SK-N-MC (cell line): ENCODE measurements around the gene LGR4.
A peak's percentile ranks its signal among the peaks of the same experiment; 100 is the strongest.
"Not testable (repeated sequence)": the region's sequence is repeated elsewhere in the genome, so short reads cannot be mapped to it uniquely, and the experiment has no call there.

Experiments
- DNase-seq: peaks from one replicate; pipeline ENCODE4 v3.0.0-alpha.2; 2011; ENCODE audit warnings: low read depth, low spot score
- H3K27ac ChIP-seq: fragments of 200-600 bp; sonication (generic); 2 replicates; pipeline ENCODE4 v1.5.1; 2016; ENCODE audit warnings: mixed run types
- H3K36me3 ChIP-seq: fragments of 200-600 bp; sonication (generic); 2 replicates; pipeline ENCODE4 v1.6.1; 2017; ENCODE audit warnings: antibody characterized with exemption, low read length, mixed read lengths; ENCODE audit not compliant: insufficient read depth
- H3K4me3 ChIP-seq: fragments of 200-600 bp; sonication (generic); 2 replicates; pipeline ENCODE4 v1.5.1; 2016
- H3K9ac ChIP-seq: fragments of 200-600 bp; sonication (generic); 2 replicates; pipeline ENCODE4 v1.8.0; 2017; ENCODE audit warnings: mixed run types, mixed read lengths; ENCODE audit not compliant: insufficient read length
- H3K9me3 ChIP-seq: fragments of 200-600 bp; sonication (generic); 2 replicates; pipeline ENCODE4 v1.6.1; 2017; ENCODE audit warnings: low read depth, mild to moderate bottlenecking, antibody characterized with exemption, low read length, moderate library complexity, mixed read lengths
- EZH2 ChIP-seq: fragments of 200-600 bp; sonication (generic); IDR thresholded peaks from one replicate; pipeline ENCODE4 v1.6.1; 2017; ENCODE audit warnings: antibody characterized with exemption
- FOXP2 ChIP-seq: optimal IDR thresholded peaks from 2 replicates; pipeline ENCODE3; 2011; ENCODE audit warnings: mild to moderate bottlenecking, moderate library complexity; ENCODE audit not compliant: insufficient read depth; ENCODE audit errors: extremely low read length, control extremely low read depth
- POLR2AphosphoS5 ChIP-seq: IDR thresholded peaks from 2 replicates; pipeline ENCODE4 v1.6.1; 2012; ENCODE audit warnings: mild to moderate bottlenecking, low read depth, low read length, borderline replicate concordance

LGR4 gene

DNA sequence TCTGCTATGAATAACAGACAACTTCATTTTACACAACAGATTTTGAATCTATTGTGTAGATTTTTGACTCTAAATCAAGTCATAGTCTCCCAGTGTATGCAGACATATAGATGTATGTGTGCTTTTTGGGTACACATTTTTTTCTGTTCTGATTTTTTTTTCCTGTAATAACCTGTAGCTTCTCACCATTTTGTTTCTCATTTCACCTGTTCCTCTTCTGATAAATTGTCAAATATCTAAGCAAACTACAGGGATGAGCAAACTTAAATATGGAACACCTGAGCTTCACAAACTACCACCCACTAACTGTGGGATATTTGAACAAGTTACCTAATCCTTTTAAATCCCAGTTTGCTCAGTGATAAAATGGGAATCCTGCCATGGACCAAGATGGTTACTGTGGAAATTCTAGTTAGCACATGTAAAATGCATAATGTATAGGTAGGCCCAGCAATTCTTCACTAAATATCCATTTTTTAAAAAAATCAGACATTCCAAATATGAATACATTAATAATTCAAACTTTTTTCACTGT is 15.7 kb downstream of the LGR4 start:
- no peaks in the 10 kb centered on the region for H3K36me3 ChIP-seq
- peak overlapping the region; percentile 41 for H3K9ac ChIP-seq
- H3K4me3 ChIP-seq: peak overlapping the region; percentile 69
- H3K9me3 ChIP-seq: no peaks in the 10 kb centered on the region
- no peak for TF ChIP-seq EZH2
- TF ChIP-seq FOXP2: no peak
- TF ChIP-seq POLR2AphosphoS5: no peak
- peak overlapping the region; percentile 98 for H3K27ac ChIP-seq
- no peak for DNase-seq

GRCh38 chr11:27456140-27456794 is 16.3 kb downstream of the LGR4 start:
- no peaks in the 10 kb centered on the region for H3K9me3 ChIP-seq
- H3K4me3 ChIP-seq: peak overlapping the region; percentile 69
- peak overlapping the region; percentile 98 for H3K27ac ChIP-seq
- DNase-seq: peak; percentile 93
- TF ChIP-seq POLR2AphosphoS5 (peak; percentile 64; the same call in 1 of the 2 replicates), FOXP2 (no peak), EZH2 (no peak)
- H3K9ac ChIP-seq: peak overlapping the region; percentile 41
- H3K36me3 ChIP-seq: no peaks in the 10 kb centered on the region

- DNase-seq: no peak
- H3K9ac ChIP-seq: no peak overlapping the region
- peak overlapping the region; percentile 98 for H3K27ac ChIP-seq
- TF ChIP-seq FOXP2: no peak
- TF ChIP-seq EZH2: no peak
- TF ChIP-seq POLR2AphosphoS5: no peak
- no peaks in the 10 kb centered on the region for H3K36me3 ChIP-seq
- no peaks in the 10 kb centered on the region for H3K9me3 ChIP-seq
- peak overlapping the region; percentile 69 for H3K4me3 ChIP-seq
Measured at GRCh38 chr11:27455667-27456066, 16.9 kb downstream of the LGR4 start.

- Histone ChIP-seq H3K4me3 (no peak overlapping the region), H3K36me3 (no peaks in the 10 kb centered on the region), H3K9me3 (no peaks in the 10 kb centered on the region), H3K27ac (no peak overlapping the region), H3K9ac (no peak overlapping the region)
- DNase-seq: no peak
- TF ChIP-seq EZH2: no peak
- no peak for TF ChIP-seq FOXP2
- no peak for TF ChIP-seq POLR2AphosphoS5
Measured at GRCh38 chr11:27453701-27454100, 18.9 kb downstream of the LGR4 start.

DNA sequence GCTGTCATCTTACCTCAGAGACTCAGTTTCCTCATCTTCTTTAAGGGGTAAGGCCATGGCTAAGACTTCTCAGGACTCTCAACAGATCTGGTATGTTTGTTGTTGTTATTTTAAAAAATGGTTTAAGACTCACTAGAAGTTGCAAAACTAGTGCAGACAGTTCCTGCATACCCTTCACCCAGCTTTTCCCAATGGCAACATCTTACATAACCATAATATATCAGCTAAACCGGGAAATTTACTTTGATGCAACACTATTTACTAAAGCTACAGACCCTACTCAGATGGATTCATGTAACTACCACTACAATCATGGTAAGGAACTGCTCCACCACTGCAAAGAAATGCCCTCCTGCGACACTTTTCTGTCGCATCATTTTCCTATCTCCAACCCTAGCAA is 20.4 kb downstream of the LGR4 start:
- H3K9me3 ChIP-seq: no peaks in the 10 kb centered on the region
- no peak for DNase-seq
- no peaks in the 10 kb centered on the region for H3K36me3 ChIP-seq
- 0 out of 2 replicates have a peak overlapping the region, but pooled peaks have one; percentile 1 for H3K4me3 ChIP-seq
- peak overlapping the region; percentile 66 for H3K27ac ChIP-seq
- H3K9ac ChIP-seq: no peak overlapping the region
- TF ChIP-seq EZH2 (no peak), FOXP2 (no peak), POLR2AphosphoS5 (no peak)

- DNase-seq: no peak
- peak overlapping the region; percentile 66 for H3K27ac ChIP-seq
- TF ChIP-seq POLR2AphosphoS5: no peak
- no peak for TF ChIP-seq FOXP2
- TF ChIP-seq EZH2: no peak
- H3K9ac ChIP-seq: no peak overlapping the region
- H3K9me3 ChIP-seq: no peaks in the 10 kb centered on the region
- H3K4me3 ChIP-seq: 0 out of 2 replicates have a peak overlapping the region, but pooled peaks have one; percentile 1
- H3K36me3 ChIP-seq: no peaks in the 10 kb centered on the region
Measured at GRCh38 chr11:27451244-27451965, 21.2 kb downstream of the LGR4 start.

- H3K9me3 ChIP-seq, H3K36me3 ChIP-seq, DNase-seq: not testable (repeated sequence)
- H3K9ac ChIP-seq: peak overlapping the region; percentile 32
- peak overlapping the region; percentile 93 for H3K27ac ChIP-seq
- peak overlapping the region; percentile 35 for H3K4me3 ChIP-seq
Measured at GRCh38 chr11:27448184-27448540, 24.4 kb downstream of the LGR4 start.

DNA sequence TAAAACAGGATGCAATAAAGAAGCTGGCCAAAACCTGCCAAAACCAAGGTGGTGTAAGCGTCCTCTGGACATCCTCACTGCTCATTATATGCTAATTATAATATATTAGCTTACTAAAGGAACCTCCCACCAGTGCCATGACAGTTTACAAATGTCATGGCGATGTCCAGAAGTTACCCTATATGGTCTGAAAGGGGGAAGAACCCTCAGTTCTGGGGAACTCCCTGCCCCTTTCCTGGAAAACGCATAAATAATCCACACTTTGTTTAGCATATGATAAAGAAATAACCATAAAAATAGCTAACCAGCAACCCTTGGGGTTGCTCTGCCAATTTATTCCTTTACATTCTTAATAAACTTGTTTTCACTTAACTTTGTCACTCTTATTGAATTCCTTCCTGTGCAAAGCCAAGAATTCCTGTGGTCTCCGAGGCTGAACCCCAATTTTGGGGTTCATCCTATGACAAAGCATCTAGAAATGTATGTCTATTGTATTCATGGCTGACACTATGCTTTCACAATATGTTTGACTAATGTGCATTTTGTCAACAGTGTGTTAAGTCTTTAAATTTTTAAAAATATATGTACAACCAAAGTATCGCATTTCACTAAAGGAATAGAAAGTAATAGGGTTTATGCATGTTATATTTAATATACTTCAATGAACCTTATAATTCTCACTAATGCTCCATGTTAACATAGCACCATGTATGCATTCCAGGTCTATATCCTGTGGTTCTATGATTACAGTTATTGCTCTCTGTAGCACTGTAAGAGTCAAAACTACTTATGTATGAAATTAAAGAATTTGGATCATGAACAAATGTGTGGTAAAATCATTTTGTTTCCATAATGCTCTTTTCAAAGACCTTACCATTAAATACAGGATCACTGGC is 25.1 kb downstream of the LGR4 start:
- peak overlapping the region; percentile 32 for H3K9ac ChIP-seq
- H3K27ac ChIP-seq: peak overlapping the region; percentile 93
- no peak for DNase-seq
- no peaks in the 10 kb centered on the region for H3K9me3 ChIP-seq
- H3K36me3 ChIP-seq: no peaks in the 10 kb centered on the region
- TF ChIP-seq POLR2AphosphoS5 (no peak), EZH2 (no peak), FOXP2 (no peak)
- peak overlapping the region; percentile 35 for H3K4me3 ChIP-seq
